Caki2 (cell line): ENCODE results near the gene HECTD4. TPM values are rescaled to one million over a fixed set of nuclear protein-coding genes. Genes with fewer than 3 reads are reported as not detected.
A peak's percentile ranks its signal among the peaks of the same experiment; 100 is the strongest.
"Not testable (repeated sequence)": the region's sequence is repeated elsewhere in the genome, so short reads cannot be mapped to it uniquely, and the experiment has no call there.

Experiments
- DNase-seq: peaks from one replicate; pipeline ENCODE4 v3.0.0-alpha.2; 2015; ENCODE audit warnings: low read depth
- in situ Hi-C: cut with HindIII; loops from 2 replicates; pipeline ENCODE4 v1.10.0; 2016; ENCODE audit warnings: low sequenced_read_pairs, low pct_unique_long_range_greater_than_20kb, mixed read lengths
- total RNA-seq: library from RNA; depleted of rRNA; stranded (reverse); fragments of >200 nt; shearing (Covaris generic); gene quantifications from 2 replicates; pipeline ENCODE4 v1.2.3, GENCODE V29; 2014; ENCODE audit warnings: low replicate concordance

The HECTD4 gene
- total RNA-seq, 1 experiment from 2014 or later = 10.0 TPM

DNA sequence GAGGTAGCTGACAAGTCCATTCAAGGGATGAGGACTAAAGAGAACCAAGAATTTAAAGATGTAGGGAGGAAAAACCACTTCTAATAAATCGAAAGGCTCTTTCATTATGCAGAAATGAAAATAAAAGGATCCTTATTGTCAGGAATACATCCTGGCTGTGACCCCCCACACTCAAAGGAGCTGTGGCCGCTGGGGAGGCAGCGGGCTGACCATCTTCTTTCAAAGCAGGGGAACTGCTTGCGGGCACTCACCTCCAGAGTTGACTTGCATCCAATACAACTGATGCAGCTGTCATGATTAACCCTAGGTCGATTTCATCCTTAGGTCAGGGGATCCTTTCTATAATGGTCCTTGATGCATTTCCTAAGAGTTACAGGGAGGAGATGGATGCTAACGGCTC lies 221.6 kb downstream of the HECTD4 start:
- DNase-seq = no peak
- in situ Hi-C loops = no loop called here

DNA sequence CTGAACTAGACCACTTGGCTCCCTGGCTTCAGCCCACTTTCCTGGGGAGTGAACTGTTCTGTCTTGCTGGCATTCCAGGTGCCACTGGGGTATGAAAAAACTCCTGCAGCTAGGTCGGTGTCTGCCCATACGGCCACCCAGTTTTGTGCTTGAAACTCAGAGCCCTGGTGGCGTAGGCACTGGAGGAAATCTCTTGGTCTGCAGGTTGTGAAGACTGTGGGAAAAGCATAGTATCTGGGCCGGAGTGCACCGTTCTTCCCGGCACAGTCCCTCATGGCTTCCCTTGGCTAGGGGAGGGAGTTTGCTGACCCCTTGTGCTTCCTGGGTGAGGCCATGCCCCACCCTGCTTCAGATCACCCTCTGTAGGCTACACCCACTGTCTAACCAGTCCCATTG lies 223.1 kb downstream of the HECTD4 start:
- DNase-seq = no peak
- in situ Hi-C loops = no loop called here

DNA sequence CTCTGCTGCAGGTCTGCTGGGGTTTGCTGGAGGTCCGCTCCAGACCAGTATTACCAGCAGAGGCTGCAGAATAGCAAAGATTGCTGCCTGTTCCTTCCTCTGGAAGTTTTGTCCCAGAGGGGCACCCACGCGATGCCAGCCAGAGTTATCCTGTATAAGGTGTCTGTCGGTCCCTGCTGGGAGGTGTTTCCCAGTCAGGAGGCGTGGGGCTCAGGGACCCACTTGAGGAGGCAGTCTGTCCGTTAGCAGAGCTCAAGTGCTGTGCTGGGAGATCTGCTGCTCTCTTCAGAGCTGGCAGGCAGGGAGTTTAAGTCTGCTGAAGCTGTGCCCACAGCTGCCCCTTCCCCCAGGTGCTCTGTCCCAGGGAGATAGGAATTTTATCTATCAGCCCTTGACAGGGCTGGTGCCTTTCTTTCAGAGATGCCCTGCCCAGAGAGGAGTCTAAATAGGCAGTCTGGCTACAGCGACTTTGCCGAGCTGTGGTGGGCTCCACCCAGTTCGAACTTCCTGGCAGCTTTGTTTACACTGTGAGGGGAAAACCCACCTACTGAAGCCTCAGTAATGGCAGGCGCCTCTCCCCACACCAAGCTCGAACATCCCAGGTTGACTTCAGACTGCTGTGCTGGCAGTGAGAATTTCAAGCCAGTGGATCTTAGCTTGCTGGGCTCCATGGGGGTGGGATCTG lies 223.6 kb downstream of the HECTD4 start:
- in situ Hi-C loops = not testable (repeated sequence)

DNA sequence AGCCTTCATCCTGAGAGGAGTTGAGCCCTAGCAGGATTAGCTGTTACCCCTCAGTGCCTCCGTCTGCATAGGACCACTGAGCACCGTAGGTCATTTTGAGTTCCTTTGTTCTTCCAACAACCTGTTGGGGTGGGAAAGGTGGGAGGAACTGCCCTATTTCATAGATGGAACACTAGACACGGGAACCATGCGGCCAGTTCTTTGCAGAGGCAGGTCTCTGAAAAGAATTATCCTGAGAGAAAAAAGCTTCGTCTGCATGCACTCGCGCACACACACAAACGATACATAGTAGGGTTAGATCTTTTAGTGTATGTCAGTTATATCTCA lies 228.4 kb downstream of the HECTD4 start:
- in situ Hi-C loops = no loop called here
- DNase-seq = no peak

More for the DNA sequence above, 223.6 kb downstream of the HECTD4 start:
- DNase-seq = not testable (repeated sequence)

DNA sequence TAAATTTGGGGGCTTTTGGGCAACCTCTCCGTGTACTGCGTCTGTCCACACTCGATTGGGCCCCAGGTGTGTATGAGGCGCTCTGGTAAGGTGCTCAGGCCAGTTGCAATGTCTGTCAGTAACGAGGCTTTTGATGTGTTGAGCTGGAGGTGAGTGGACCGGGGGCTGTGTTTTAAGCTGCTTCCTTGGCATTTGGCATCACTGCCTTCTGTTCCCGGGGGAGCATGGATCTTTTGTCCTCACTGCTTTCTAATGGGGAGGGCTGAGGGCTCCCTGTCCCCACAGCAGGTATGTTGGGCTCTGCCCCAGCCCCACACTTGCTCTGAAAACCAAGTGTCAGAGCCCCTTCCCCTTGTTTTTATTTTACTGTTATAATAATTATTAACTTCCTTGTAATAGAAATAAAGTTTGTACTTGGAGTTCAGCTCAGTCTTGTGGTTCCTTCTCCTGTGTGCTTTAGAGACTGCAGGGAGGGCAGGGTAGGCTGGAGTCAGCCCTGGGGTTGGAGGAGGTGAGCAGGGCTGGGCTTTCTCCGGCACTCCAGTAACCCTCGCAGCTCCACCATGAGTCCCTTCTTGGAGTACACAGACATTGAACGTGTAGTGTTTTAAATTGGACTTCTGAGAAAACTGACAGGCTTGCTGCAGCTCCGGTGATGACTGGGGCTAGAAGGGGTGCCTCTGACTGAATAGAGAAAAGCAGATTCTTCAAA lies 228.9 kb downstream of the HECTD4 start:
- in situ Hi-C loops = no loop called here
- no peak for DNase-seq

DNA sequence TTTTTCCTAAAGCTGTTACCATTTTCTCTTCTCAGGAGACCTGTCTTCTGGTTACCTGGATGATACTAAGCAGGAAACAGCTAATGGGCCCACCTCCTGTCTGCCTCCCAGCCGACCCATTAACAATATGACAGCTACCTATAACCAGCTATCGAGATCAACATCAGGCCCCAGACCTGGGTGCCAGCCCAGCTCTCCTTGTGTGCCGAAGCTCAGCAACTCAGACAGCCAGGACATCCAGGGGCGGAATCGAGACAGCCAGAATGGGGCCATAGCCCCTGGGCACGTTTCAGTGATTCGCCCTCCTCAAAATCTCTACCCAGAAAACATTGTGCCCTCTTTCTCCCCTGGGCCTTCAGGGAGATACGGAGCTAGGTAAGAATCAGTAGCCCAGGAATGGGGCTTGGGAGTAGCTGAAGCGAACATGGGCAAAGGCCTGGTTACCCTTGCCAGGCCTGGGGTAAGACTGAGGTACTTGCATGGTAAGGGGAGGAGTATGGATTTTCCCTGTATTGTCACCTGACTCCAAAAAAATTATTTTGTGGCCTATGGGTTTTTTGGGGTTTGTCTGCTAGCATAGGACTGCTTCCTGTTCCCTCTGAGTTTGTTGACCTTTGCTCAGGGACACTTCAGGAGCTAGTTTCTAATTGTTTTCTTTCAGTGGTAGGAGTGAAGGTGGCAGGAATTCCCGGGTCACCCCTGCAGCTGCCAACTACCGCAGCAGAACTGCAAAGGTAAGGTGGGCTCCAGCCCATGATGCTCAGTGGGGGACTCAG lies 230.3 kb downstream of the HECTD4 start:
- in situ Hi-C loops = no loop called here
- no peak for DNase-seq

DNA sequence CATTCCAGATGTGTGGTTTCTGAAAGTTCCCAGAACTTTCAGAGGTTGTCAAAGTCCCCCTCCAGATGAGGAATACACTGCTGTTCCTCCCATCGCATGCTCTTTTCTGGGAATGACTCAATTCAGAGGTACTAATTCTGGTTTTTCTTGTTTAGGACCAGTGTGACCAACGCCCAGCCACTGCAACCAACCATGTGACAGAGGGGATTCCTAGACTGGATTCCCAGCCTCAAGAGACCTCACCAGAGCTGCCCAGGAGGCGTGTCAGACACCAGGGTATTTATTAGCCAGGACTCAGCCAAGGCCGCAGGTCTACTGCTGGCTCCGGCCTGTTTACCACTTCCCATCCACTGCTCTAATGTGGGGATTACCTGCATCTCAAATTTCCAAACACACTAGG lies 232.6 kb downstream of the HECTD4 start:
- DNase-seq = no peak
- in situ Hi-C loops = no loop called here

DNA sequence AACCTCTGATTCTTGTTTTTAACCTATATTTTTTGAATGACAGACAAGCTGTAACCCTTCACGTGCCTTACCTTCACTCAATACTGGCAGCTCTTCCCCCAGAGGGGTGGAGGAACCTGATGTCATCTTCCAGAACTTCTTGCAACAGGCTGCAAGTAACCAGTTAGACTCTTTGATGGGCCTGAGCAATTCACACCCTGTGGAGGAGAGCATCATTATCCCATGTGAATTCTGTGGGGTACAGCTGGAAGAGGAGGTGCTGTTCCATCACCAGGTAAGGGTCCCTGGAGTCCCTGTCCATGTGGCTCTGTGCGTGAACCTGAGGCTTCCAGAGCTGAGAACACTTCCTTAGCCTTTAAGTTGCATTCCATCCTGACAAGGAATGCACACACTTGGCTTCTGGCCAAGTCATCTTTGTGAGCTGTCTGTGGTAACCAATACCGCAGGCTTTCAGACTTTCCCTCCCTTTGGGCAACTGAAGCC lies 234.2 kb downstream of the HECTD4 start:
- in situ Hi-C loops = no loop called here

DNA sequence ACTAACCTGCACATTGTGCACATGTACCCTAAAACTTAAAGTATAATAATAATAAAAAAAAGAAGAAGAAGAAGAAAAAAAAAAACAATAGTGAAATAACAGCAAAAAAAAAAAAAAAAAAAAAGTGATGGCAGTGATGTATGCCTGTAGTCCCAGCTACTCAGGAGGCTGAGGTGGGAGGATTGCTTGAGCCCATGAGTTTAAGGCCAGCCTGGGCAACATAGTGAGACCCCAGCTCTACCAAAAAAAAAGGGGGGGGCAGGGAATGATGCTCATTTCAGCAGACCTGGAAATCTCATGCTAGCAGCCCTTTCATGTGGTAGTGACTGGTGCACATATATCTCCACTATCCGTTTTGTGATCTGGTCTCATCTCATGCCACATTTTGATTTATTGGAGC lies 236.1 kb downstream of the HECTD4 start:
- no peak for DNase-seq
- in situ Hi-C loops = no loop called here

More for the DNA sequence above, 234.2 kb downstream of the HECTD4 start:
- DNase-seq = peak; percentile 29

DNA sequence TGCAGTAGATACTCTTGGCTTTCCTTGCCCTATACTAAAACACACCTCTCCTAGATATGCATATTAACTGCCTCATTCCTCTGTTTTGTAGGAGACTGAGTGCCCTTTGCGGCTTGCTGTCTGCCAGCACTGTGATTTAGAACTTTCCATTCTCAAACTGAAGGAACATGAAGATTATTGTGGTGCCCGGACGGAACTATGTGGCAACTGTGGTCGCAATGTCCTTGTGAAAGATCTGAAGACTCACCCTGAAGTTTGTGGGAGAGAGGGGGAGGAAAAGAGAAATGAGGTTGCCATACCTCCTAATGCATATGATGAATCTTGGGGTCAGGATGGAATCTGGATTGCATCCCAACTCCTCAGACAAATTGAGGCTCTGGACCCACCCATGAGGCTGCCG lies 241.5 kb downstream of the HECTD4 start:
- in situ Hi-C loops = no loop called here
- no peak for DNase-seq

DNA sequence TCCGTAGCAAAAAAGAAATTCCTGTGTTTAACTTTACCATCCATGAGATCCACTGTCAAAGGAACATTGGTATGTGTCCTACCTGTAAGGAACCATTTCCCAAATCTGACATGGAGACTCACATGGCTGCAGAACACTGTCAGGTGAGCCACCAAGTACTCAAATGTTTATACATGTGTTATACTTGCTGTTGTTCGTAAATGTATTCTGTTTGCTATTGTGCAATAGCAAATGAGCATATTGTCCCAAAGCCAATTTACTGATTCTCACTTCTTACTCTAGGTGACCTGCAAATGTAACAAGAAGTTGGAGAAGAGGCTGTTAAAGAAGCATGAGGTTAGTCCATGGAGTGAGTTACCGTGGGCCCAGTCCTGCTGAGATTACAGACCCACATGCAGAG lies 247.5 kb downstream of the HECTD4 start:
- in situ Hi-C loops = no loop called here

DNA sequence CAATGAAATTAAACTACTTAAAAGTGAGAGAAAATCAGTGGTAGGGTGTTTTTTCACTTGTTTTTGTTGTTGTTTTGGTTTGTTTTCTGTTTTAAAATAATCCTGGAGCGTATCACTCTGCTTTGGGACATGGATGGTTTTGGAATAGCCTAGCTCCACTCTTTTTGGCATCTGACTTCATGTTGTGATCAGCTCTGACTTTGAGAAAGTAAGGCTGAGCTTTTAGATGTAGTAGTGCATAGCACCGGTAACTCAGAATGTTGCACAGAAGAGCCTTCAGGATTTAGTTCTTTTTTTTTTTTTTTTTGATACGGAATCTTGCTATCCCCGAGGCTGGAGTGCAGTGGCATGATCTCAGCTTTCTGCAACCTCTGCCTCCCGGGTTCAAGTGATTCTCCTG lies 248.8 kb downstream of the HECTD4 start:
- in situ Hi-C loops = no loop called here
- DNase-seq = no peak

More for the DNA sequence above, 247.5 kb downstream of the HECTD4 start:
- no peak for DNase-seq

DNA sequence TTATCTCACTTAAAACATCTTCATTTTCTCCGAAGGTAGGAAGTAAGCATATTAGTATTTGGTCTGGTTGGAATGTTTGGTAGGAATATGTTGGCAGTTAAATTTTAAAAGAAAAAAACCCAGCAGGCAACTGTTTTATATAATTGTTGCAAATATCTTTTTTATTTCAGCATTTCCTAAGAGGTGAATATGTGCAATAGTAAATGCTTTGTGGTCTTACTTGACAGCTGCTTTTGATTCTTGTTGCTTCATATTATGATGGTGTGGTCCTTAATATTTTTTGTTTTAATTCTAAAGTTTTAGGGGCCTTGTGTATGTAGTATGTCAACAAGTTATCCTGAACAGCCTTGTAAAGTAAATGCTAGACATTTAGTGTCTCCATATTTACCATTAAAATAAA lies 250.5 kb downstream of the HECTD4 start:
- no peak for DNase-seq
- in situ Hi-C loops = no loop called here

DNA sequence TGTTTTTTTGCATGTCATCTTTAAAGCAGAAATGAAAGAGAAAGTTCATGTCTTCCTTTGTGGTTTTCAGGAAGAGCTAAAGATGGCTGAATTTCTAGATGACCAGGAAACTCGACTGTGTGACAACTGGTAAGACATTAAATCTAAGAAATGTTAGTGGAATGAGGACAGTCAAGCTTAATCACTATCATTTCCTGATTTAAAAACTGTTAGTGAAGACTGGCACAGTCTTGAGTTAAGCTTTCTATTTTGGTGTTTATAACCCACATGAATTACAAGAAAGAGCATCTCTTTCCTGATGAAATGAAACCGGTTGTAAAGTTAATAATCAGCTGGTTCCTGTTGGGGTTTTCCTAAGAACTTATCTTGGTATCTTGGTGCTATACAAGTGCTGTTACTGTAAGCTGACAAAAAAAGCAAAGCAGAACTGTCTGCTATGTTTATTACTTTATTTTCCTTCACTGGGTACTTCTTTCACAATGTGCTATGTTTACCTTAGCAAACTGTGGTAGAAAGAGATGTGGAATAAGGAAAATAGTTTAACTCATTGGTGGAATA lies 251.7 kb downstream of the HECTD4 start:
- no peak for DNase-seq
- in situ Hi-C loops = no loop called here

DNA sequence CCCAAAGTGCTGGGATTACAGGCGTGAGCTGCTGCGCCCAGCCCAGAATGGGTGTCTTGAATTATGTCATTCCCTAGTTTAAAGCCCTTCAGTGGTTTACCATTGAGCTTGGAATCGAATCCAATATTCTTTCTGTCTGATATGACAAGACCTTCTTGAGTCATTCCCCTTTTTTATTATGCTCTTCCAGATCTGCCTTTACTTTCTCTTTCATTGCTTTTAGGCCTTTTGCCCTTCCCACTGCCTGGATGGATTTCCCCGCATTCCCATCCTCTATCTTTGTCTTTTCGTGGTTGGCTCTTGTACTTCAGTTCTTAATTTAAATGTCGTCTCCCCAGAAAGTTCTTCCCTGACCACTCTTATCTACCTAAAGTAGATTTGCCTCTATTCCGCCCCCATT lies 255.3 kb downstream of the HECTD4 start:
- DNase-seq = no peak

DNA sequence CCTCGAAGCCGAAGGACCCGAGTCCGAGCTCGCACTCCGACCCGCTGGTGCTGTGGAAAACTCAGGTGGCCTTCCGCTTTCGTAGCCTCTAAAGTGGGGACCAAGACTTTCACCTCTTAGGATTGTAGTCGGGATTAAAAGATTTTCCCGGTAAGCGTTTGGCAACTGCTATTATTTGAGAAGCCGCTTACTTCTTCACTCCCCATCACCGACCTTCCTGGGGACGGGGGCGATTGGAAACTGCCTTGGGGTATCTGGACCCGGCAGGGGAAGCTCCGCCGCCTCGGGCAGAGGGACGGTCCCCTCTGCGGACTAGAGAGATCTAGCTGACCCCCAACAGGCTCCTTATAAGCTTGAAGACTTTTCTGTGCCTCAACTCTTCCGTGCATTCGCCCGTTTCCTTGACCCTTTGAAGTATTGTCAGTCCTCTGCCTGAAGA lies 256.2 kb downstream of the HECTD4 start:
- in situ Hi-C loops = no loop called here
- DNase-seq = no peak

More for the DNA sequence above, 255.3 kb downstream of the HECTD4 start:
- in situ Hi-C loops = no loop called here

DNA sequence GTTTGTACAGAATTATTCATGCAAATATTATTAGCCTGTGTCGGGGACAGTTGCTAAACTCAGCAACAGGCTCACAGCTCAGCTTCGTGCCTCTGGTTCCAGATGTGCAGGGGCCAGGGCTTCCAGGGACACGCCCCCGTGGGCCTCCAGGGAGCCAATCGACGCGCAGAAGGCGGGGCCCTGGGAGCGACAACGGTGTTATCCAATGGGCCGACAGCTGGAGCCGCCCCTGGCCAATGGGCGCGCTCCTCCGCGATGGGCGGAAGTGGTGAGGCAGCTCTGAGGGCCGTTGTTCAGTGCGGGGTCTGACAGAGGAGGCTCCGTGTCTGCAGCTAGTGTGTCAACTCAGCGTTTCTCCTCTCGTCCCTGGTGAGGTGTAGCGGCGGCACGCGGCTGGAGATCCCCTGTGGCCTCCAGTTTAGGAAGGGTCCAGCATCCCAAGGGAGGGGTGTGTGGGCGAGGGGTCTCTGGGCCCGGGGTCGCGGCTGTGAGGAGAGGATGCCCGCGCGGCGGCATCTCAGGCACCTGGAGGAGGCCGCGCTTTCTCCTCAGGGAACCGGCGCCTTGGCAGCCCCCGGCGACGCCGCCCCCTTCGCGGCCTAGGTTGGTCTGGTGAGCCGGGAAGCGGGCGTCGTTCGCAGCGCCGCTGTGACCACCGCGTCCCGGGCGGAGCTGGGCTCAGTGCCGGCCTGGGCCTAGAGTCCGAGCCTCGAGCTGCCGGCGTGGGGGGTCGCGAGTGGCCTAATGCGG lies 256.8 kb downstream of the HECTD4 start, which contains the start of gene TRAFD1:
Gene TRAFD1 (plus strand): TSS at position 311 of the 750 bp plus-strand sequence. CDS start 4,963 bp downstream, outside the sequence.
- in situ Hi-C loops = no loop called here
- peak; percentile 92 for DNase-seq

DNA sequence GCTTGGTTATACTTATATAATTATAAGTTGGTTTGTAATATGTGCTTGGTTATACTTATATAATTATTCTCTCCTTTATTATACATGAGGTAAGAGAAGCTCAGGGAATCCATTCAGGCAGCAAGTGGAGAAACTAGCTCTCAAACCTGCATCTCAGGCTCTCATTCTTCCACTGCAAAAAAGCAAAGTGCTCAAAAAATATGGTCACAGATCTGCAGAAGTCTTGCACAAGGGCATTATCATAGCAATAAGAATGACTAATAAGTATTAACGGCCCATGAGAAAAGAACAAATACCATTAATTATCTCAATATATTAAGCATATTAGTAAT lies 257.3 kb downstream of the HECTD4 start:
- in situ Hi-C loops = no loop called here
- DNase-seq = no peak
